H54 (cell line): ENCODE results near the gene CDRT4.

Experiments used
- DNase-seq: peaks from one replicate; pipeline ENCODE4 v3.0.0; 2011; ENCODE audit warnings: low spot score, mixed read lengths; ENCODE audit not compliant: insufficient read length
- FAIRE-seq: peaks from 3 replicates; lab custom pipeline; 2011; peaks lifted over from hg19 to GRCh38; lab: Jason Lieb, UNC
- POLR2A ChIP-seq: IDR thresholded peaks from 2 replicates; pipeline ENCODE4 v1.6.1; 2011; ENCODE audit warnings: low read depth, mild to moderate bottlenecking, low read length

Gene CDRT4

GRCh38 chr17:15399443-15399842 is 68.0 kb downstream of the CDRT4 start:
- DNase-seq, result no peak
- no peak for FAIRE-seq
- TF ChIP-seq POLR2A, result no peak

GRCh38 chr17:15398736-15399331 is 68.6 kb downstream of the CDRT4 start:
- FAIRE-seq (no peak), DNase-seq (peak; percentile 42)
- TF ChIP-seq POLR2A, result no peak

GRCh38 chr17:15398291-15398690 is 69.1 kb downstream of the CDRT4 start:
- DNase-seq, result peak; percentile 26
- peak; percentile 68 for FAIRE-seq
- no peak for TF ChIP-seq POLR2A

GRCh38 chr17:15397620-15398019 is 69.8 kb downstream of the CDRT4 start:
- TF ChIP-seq POLR2A, result no peak
- DNase-seq, result no peak
- FAIRE-seq, result no peak

- TF ChIP-seq POLR2A, result no peak
- DNase-seq (no peak), FAIRE-seq (no peak)
These were observed 72.3 kb downstream of the CDRT4 start for GRCh38 chr17:15395091-15395490.

- FAIRE-seq (no peak), DNase-seq (no peak)
- no peak for TF ChIP-seq POLR2A
These were observed 74.0 kb downstream of the CDRT4 start for GRCh38 chr17:15393414-15393813.

- TF ChIP-seq POLR2A, result no peak
- FAIRE-seq (peak; percentile 92), DNase-seq (peak; percentile 62)
These were observed 75.1 kb downstream of the CDRT4 start for GRCh38 chr17:15392326-15392741.

GRCh38 chr17:15388356-15389041 is 78.9 kb downstream of the CDRT4 start:
- TF ChIP-seq POLR2A, result no peak
- DNase-seq (no peak), FAIRE-seq (no peak)

GRCh38 chr17:15386083-15386482 is 81.3 kb downstream of the CDRT4 start:
- FAIRE-seq (no peak), DNase-seq (no peak)
- no peak for TF ChIP-seq POLR2A
